Adrenal gland (tissue), 12 donors: Measurements from ENCODE around the gene CELF2. TPM values are rescaled to one million over a fixed set of nuclear protein-coding genes. Genes with fewer than 3 reads are reported as not detected.

Experiments
- DNase-seq, 7 donors: peaks; one replicate each; pipeline ENCODE4 v3.0.0-alpha.2; 2019 to 2020
- H3K27ac ChIP-seq, 5 donors: fragments of 200-600 bp; sonication (generic) in 4 of 5; 1 replicate in 3 of 5; 2 replicates in 2 of 5; pipeline versions ENCODE4 v1.5.1 to v1.8.0; 2016 to 2020; ENCODE audit warnings: mild to moderate bottlenecking in 1 of 5
- H3K27me3 ChIP-seq: fragments of 200-600 bp; 2 replicates; pipeline ENCODE4 v1.8.0; 2021
- H3K36me3 ChIP-seq, 2 donors: fragments of 200-600 bp; replicated peaks in 1 of 2; 1 replicate in 1 of 2; 2 replicates in 1 of 2; pipeline versions ENCODE4 v1.5.1 to v1.8.0; 2018 to 2022
- H3K4me1 ChIP-seq, 2 donors: fragments of 200-600 bp; replicated peaks in 1 of 2; 1 replicate in 1 of 2; 2 replicates in 1 of 2; pipeline versions ENCODE4 v1.5.1 to v1.8.0; 2018 to 2021
- H3K4me3 ChIP-seq, 4 donors: fragments of 200-600 bp; sonication (generic) in 3 of 4; one replicate each; pipeline ENCODE4 v1.5.1; 2016 to 2018
- H3K9me3 ChIP-seq, 3 donors: fragments of 200-600 bp; sonication (generic) in 1 of 3; replicated peaks in 1 of 3; 1 replicate in 2 of 3; 2 replicates in 1 of 3; pipeline versions ENCODE4 v1.5.1 to v1.8.0; 2016 to 2021
- POLR2A ChIP-seq, 2 donors: fragments of 450-650 bp; IDR thresholded peaks; one replicate each; pipeline ENCODE4 v1.6.1; 2017; ENCODE audit warnings: antibody characterized with exemption in 2 of 2, mild to moderate bottlenecking in 2 of 2, moderate library complexity in 1 of 2
- WGBS, 4 donors: extraction: QIAGEN DNeasy Blood & Tissue Kit in 2 of 4; methylation state at CpG; one replicate each; pipeline versions ENCODE4 v1.1.5 to v1.1.7; 2013 to 2017; 5-methylcytosine and 5-hydroxymethylcytosine counted together
- intact Hi-C, 2 donors: fragments of 100-400 bp; cut with DNase I; formaldehyde crosslinking; loops; one replicate each; pipeline versions ENCODE4 v1.14.1 to v1.15.0; 2022 to 2023
- polyA plus RNA-seq, 3 donors: library from polyadenylated mRNA; stranded (reverse); fragments of 200-250 nt in 2 of 3; fragments of 350-450 nt in 1 of 3; fragmentation: Illumina TruSeq in 1 of 3; extraction: RNeasy Lipid Tissue Mini Kit (QIAGEN cat#74804) in 1 of 3; gene quantifications; one replicate each; pipeline ENCODE4 v1.2.3, GENCODE V29; 2013 to 2014
- total RNA-seq, 9 donors: library from RNA; depleted of rRNA in 4 of 9; stranded (reverse); fragments of >200 nt in 4 of 9; fragments of 120-200 nt in 1 of 9; fragmentation: NEBNext Ultra II Directional in 1 of 9; extraction: Animal tissue kit (Norgen Biotek cat#: 25700) in 1 of 9; gene quantifications; one replicate each; pipeline versions ENCODE4 v1.1.0 to v1.2.4, GENCODE V29; 2013 to 2023
- TF ChIP-seq, protein P1 (sequence below), 6 experiments: fragments of 450-650 bp in 4 of 6; fragments of 200-600 bp in 2 of 6; sonication (generic) in 1 of 6; IDR thresholded peaks; 1 replicate in 5 of 6; 2 replicates in 1 of 6; pipeline versions ENCODE4 v1.5.1 to v1.8.0; 2016 to 2021; ENCODE audit warnings: antibody characterized with exemption in 6 of 6, mild to moderate bottlenecking in 2 of 6, moderate library complexity in 1 of 6
- donor health status: healthy with polysubstance abuse.
- donor health status: Bipolar disorder and iron deficiency.
- donor health status: DM: yes; HTN: yes; CAD: no.
- donor health status: DM: no; HTN: no; CAD: no.
- donor health status: DM: no; HTN: no; CAD: no.
- donor health status: DM: yes; HTN: yes; CAD: no.

CELF2 gene
- total and polyA plus RNA-seq, 12 donors = 2.7 to 26.0 (median 10.3) TPM

DNA sequence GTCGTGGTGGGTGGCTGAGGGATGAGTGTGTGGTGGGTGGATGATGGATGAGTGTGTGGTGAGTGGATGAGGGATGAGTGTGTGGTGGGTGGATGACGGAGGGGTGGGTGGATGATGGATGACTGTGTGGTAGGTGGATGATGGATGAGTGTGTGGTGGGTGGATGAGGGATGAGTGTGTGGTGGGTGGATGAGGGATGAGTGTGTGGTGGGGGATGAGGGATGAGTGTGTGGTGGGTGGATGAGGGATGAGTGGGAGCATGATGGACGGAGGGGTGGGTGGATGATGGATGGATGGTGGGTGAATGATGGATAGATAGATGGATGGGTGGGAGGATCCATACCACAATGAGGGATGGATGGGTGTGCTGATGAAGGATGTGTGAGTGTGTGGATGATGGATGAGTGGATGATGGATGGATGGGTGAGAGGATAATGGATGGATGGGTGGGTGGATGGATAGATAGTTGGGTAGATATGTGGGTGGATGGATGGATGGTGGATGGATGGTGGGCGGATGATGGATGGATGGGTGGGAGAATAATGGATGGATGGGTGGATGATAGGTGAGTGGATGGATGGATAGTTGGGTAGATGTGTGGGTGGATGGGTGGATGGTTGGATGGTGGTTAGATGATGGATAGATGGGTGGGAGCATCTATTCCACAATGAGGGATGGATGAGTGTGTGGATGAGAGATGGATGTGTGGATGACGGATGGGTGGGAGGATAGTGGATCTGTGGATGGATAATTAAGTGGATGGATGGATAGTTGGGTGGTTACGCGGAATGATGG, 266.8 kb downstream of the CELF2 start:
- peak in 1 of 7 donors; percentile 44 for DNase-seq
- intact Hi-C loops = no loop called here
- Histone ChIP-seq H3K4me1 (no peaks in the 10 kb centered on the region), H3K4me3 (no peak overlapping the region), H3K36me3 (no peaks in the 10 kb centered on the region), H3K27me3 (no peaks in the 10 kb centered on the region), H3K9me3 (no peaks in the 10 kb centered on the region), H3K27ac (no peak overlapping the region)
- WGBS, 4 donors = 81 to 97% (median 96%) methylated on average over 6 to 7 of the region's 7 CpGs
- TF ChIP-seq POLR2A (IDR thresholded peaks at IDR 0.05) = no peak
- TF ChIP-seq, protein P1, sequence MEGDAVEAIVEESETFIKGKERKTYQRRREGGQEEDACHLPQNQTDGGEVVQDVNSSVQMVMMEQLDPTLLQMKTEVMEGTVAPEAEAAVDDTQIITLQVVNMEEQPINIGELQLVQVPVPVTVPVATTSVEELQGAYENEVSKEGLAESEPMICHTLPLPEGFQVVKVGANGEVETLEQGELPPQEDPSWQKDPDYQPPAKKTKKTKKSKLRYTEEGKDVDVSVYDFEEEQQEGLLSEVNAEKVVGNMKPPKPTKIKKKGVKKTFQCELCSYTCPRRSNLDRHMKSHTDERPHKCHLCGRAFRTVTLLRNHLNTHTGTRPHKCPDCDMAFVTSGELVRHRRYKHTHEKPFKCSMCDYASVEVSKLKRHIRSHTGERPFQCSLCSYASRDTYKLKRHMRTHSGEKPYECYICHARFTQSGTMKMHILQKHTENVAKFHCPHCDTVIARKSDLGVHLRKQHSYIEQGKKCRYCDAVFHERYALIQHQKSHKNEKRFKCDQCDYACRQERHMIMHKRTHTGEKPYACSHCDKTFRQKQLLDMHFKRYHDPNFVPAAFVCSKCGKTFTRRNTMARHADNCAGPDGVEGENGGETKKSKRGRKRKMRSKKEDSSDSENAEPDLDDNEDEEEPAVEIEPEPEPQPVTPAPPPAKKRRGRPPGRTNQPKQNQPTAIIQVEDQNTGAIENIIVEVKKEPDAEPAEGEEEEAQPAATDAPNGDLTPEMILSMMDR (IDR thresholded peaks at IDR 0.05) = no peak

DNA sequence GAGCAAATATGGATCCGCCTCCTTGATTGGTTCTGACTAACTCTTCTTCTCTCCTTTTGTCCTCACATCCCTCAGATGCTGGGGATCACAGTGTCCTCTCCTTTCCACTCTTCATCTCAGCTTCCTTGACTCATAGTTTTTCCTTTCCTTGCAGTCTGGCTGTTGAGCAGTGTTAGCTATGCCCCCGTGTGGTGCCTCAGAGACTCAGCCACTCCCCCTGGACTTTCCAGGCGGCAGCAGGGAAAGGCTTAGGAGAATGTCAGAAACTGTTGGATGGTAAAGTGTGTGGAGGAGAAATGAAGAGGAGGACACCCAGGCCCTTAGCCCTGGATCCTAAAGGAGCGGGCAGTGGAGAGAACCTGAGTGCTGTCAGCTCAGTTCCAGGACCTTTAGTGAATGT, 267.5 kb downstream of the CELF2 start:
- TF ChIP-seq, protein P1 (IDR thresholded peaks at IDR 0.05) = no peak
- no peak for TF ChIP-seq POLR2A (IDR thresholded peaks at IDR 0.05)
- Histone ChIP-seq H3K36me3 (no peaks in the 10 kb centered on the region), H3K4me3 (no peak overlapping the region), H3K27me3 (no peaks in the 10 kb centered on the region), H3K4me1 (no peaks in the 10 kb centered on the region), H3K9me3 (no peaks in the 10 kb centered on the region), H3K27ac (no peak overlapping the region)
- DNase-seq = peak in 1 of 7 donors; percentile 14
- 81 to 85% (median 83%) methylated on average over 4 of the region's 4 CpGs for WGBS, 4 donors
- intact Hi-C loops = no loop called here

DNA sequence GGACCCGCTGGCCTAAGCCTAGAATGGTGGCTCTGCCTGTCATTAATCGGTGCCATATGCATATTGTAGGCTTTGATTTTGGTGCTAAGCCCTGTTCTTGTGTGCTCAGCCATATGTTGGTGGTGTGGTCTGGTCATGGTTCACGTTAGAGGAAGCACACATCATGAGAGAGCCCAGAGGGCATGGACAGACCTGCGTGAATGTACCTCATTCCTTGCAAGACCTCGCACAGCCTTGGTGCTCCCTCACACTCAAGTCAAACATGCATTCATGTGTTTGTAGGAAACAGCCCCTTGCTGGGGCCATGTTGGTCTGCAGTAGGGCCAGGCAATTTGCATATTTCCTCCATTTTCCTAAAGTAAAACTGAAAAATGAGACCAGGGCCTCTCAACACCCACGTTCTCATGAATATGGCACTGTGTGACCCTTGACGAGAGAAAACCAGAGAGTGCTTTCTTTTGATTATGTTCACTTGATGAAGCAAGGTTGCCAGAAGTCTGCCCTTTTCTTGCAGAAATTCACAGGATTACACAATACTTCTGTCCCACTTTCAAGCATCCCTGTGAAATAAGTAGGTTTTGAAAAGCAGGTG, 268.7 kb downstream of the CELF2 start:
- Histone ChIP-seq H3K27me3 (no peaks in the 10 kb centered on the region), H3K4me1 (no peaks in the 10 kb centered on the region), H3K9me3 (no peaks in the 10 kb centered on the region), H3K36me3 (no peaks in the 10 kb centered on the region), H3K27ac (no peak overlapping the region), H3K4me3 (no peak overlapping the region)
- DNase-seq = no peak
- TF ChIP-seq, protein P1 (IDR thresholded peaks at IDR 0.05) = no peak
- TF ChIP-seq POLR2A (IDR thresholded peaks at IDR 0.05) = no peak
- intact Hi-C loops = no loop called here
- WGBS, 4 donors = 83 to 97% (median 86%) methylated on average over 6 to 7 of the region's 7 CpGs

DNA sequence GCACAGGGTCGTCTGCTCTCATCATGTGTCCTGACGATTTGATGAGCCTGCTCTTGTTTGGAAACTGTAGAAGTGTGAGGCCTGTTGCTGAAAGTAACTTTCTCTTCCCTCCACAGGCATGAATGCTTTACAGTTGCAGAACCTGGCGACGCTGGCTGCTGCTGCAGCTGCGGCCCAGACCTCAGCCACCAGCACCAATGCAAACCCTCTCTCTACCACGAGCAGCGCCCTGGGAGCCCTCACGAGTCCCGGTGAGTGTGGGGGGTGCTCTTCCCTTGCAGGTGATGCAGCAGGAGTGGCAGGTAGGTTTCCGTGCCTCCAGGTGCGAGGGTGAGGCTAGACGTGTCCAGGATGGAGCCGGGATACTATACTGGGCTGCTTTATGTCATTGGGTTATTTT, 270.6 kb downstream of the CELF2 start:
- 80 to 89% (median 87%) methylated on average over 12 to 13 of the region's 13 CpGs for WGBS, 4 donors
- TF ChIP-seq, protein P1 (IDR thresholded peaks at IDR 0.05) = no peak
- TF ChIP-seq POLR2A (IDR thresholded peaks at IDR 0.05) = no peak

More for the DNA sequence above, 270.6 kb downstream of the CELF2 start:
- Histone ChIP-seq H3K27me3 (no peaks in the 10 kb centered on the region), H3K4me3 (no peak overlapping the region), H3K4me1 (no peaks in the 10 kb centered on the region), H3K36me3 (no peaks in the 10 kb centered on the region), H3K27ac (no peak overlapping the region), H3K9me3 (no peaks in the 10 kb centered on the region)
- intact Hi-C loops = no loop called here
- no peak for DNase-seq
